OCI-LY7 (cell line): ENCODE data around the gene NTMT2. TPM values are rescaled to one million over a fixed set of nuclear protein-coding genes. Genes with fewer than 3 reads are reported as not detected.

Experiments used
- BruUV-seq: library from RNA; stranded (reverse); fragments of 400-500 nt; replicated peaks from 2 replicates; lab custom pipeline; 2021; lab: Mats Ljungman, UMichigan
- CTCF ChIA-PET: fragments of 300-600 bp; sonication (Branson Sonifier 250); formaldehyde crosslinking; loops from one replicate; lab custom pipeline; 2022; ENCODE audit warnings: antibody characterized with exemption; ENCODE audit not compliant: unreplicated experiment; lab: Charles Lee
- POLR2A ChIA-PET: fragments of 300-600 bp; sonication (Branson Sonifier 250); formaldehyde crosslinking; loops from one replicate; lab custom pipeline; 2022; ENCODE audit warnings: antibody characterized with exemption; lab: Charles Lee
- DNase-seq: peaks from one replicate; pipeline ENCODE4 v3.0.0-alpha.2; 2015; ENCODE audit warnings: low spot score
- H2AFZ ChIP-seq: fragments of 200-600 bp; sonication (generic), shearing (Covaris generic); 2 replicates; pipeline ENCODE4 v1.6.1; 2014; ENCODE audit warnings: mild to moderate bottlenecking, antibody characterized with exemption, low read length, moderate library complexity
- H3K27ac ChIP-seq: fragments of 200-600 bp; sonication (generic); 2 replicates; pipeline ENCODE4 v1.5.1; 2014; ENCODE audit warnings: mixed run types, low read depth, mild to moderate bottlenecking, moderate library complexity, low read length, inconsistent platforms; ENCODE audit not compliant: poor library complexity, severe bottlenecking
- H3K36me3 ChIP-seq: fragments of 200-600 bp; sonication (generic); 2 replicates; pipeline ENCODE4 v1.6.1; 2014; ENCODE audit warnings: mild to moderate bottlenecking, antibody characterized with exemption, low read length, moderate library complexity, mixed read lengths; ENCODE audit not compliant: insufficient read depth
- H3K4me1 ChIP-seq: fragments of 200-600 bp; sonication (generic); 2 replicates; pipeline ENCODE4 v1.5.1; 2014; ENCODE audit warnings: mild to moderate bottlenecking, low read length; ENCODE audit not compliant: insufficient read depth, poor library complexity, severe bottlenecking
- H3K4me2 ChIP-seq: fragments of 200-600 bp; sonication (generic); 2 replicates; pipeline ENCODE4 v1.6.1; 2014; ENCODE audit warnings: mild to moderate bottlenecking, low read length
- H3K4me3 ChIP-seq: fragments of 200-600 bp; sonication (generic); 2 replicates; pipeline ENCODE4 v1.5.1; 2014; ENCODE audit warnings: mild to moderate bottlenecking, low read depth, low read length; ENCODE audit not compliant: poor library complexity, severe bottlenecking
- H3K79me2 ChIP-seq: fragments of 200-600 bp; sonication (generic); 2 replicates; pipeline ENCODE4 v1.6.1; 2016; ENCODE audit warnings: low read depth, mild to moderate bottlenecking, low read length, moderate library complexity, mixed read lengths; ENCODE audit not compliant: insufficient read depth
- H3K9me2 ChIP-seq: fragments of 200-600 bp; sonication (generic); 2 replicates; pipeline ENCODE4 v1.6.1; 2016; ENCODE audit warnings: mild to moderate bottlenecking, low read length, mixed read lengths; ENCODE audit not compliant: insufficient read depth
- H3K9me3 ChIP-seq: fragments of 200-600 bp; sonication (generic); 2 replicates; pipeline ENCODE4 v1.6.1; 2014; ENCODE audit warnings: mild to moderate bottlenecking, mixed run types, low read length, mixed read lengths
- H4K20me1 ChIP-seq: fragments of 200-600 bp; sonication (generic); 2 replicates; pipeline ENCODE4 v1.6.1; 2014; ENCODE audit warnings: mild to moderate bottlenecking, antibody characterized with exemption, low read length, moderate library complexity, mixed read lengths; ENCODE audit not compliant: insufficient read depth
- EZH2phosphoT487 ChIP-seq: fragments of 200-600 bp; sonication (generic); IDR thresholded peaks from 2 replicates; pipeline ENCODE4 v1.6.1; 2018; ENCODE audit warnings: low read depth, borderline replicate concordance, mild to moderate bottlenecking, mixed run types, antibody characterized with exemption, low read length, moderate library complexity, mixed read lengths
- intact Hi-C: fragments of 100-400 bp; cut with micrococcal nuclease; formaldehyde crosslinking; loops from one replicate; pipeline ENCODE4 v1.10.0; 2022; ENCODE audit not compliant: unreplicated experiment
- total RNA-seq, 2 experiments: library from RNA; depleted of rRNA in 1 of 2; stranded (reverse); fragments of >200 nt in 1 of 2; shearing (Covaris generic) in 1 of 2; gene quantifications; 2 replicates each; pipeline ENCODE4 v1.2.3, GENCODE V29; 2014 to 2022
- TF ChIP-seq, protein P1 (sequence below): fragments of 200-600 bp; sonication (generic); conservative IDR thresholded peaks from 2 replicates; pipeline ENCODE4 v1.5.1; 2014; ENCODE audit warnings: mild to moderate bottlenecking, antibody characterized with exemption, low read length, moderate library complexity, mixed read lengths

Gene NTMT2
- total RNA-seq, 2 experiments from 2014 or later, result not detected

DNA sequence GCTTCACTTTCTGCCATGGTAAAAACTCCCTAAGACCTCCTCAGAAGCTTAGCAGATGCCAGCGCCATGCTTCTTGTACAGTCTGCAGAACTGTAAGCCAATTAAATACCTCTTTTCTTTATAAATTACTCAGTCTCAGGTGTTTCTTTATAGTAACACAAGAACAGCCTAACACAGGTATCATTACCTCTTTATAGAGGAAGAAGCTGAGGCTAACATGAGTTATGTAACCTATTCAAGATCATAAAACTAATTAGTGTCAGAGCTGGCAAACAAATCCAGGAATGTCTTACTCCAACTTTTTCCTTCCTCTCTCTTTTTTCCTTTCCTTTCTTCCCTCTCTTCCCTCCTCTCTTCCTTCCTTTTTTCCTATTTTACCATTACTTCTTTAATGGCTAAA, 9.3 kb downstream of the NTMT2 start:
- Histone ChIP-seq H3K27ac (no peak overlapping the region), H3K9me3 (no peaks in the 10 kb centered on the region), H3K79me2 (no peaks in the 10 kb centered on the region), H2AFZ (no peak overlapping the region), H3K9me2 (no peaks in the 10 kb centered on the region), H3K4me2 (no peak overlapping the region), H3K36me3 (no peaks in the 10 kb centered on the region), H3K4me3 (no peak overlapping the region), H4K20me1 (no peaks in the 10 kb centered on the region), H3K4me1 (no peaks in the 10 kb centered on the region)
- TF ChIP-seq EZH2phosphoT487, result no peak
- DNase-seq, result no peak
- ChIA-PET POLR2A (interaction anchor here (0.9 kb wide), 1 partner anchor 228 kb away, joined by 4 read pairs; no protein-coding TSS in a partner anchor), CTCF (no interaction called here)
- intact Hi-C loops, result no loop called here
- BruUV-seq, result no TSS peak

DNA sequence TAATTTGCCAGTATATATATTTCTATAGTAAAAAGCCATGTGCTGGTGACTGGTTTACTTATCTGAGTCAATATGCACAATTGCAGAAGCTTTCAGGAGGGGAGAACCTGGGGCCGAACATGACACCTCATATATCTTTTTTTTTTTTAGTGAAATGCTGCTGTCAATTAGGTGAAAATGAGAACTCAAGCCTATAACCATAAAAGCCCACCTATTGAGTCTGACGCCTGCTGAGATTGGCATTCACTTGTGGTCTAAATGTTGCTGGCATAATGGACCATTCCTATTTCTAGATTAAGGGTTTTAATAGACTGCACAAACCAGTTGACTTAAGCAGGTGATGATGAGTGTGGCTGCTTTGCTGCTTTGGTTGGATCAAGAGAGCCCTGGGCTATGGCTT, 10.8 kb downstream of the NTMT2 start:
- no peaks in the 10 kb centered on the region for H4K20me1 ChIP-seq
- H3K27ac ChIP-seq, result no peak overlapping the region
- ChIA-PET CTCF (no interaction called here), POLR2A (interaction anchor here (1.2 kb wide), 1 partner anchor 10 kb away, joined by 4 read pairs; the partner anchor contains the start of gene NTMT2)
- H3K4me3 ChIP-seq, result no peak overlapping the region
- H3K4me1 ChIP-seq, result no peaks in the 10 kb centered on the region
- H2AFZ ChIP-seq, result no peak overlapping the region
- no peaks in the 10 kb centered on the region for H3K9me2 ChIP-seq
- no peaks in the 10 kb centered on the region for H3K79me2 ChIP-seq
- intact Hi-C loops, result no loop called here
- no TSS peak for BruUV-seq
- no peaks in the 10 kb centered on the region for H3K9me3 ChIP-seq
- H3K36me3 ChIP-seq, result no peaks in the 10 kb centered on the region
- H3K4me2 ChIP-seq, result no peak overlapping the region
- TF ChIP-seq, protein P1, sequence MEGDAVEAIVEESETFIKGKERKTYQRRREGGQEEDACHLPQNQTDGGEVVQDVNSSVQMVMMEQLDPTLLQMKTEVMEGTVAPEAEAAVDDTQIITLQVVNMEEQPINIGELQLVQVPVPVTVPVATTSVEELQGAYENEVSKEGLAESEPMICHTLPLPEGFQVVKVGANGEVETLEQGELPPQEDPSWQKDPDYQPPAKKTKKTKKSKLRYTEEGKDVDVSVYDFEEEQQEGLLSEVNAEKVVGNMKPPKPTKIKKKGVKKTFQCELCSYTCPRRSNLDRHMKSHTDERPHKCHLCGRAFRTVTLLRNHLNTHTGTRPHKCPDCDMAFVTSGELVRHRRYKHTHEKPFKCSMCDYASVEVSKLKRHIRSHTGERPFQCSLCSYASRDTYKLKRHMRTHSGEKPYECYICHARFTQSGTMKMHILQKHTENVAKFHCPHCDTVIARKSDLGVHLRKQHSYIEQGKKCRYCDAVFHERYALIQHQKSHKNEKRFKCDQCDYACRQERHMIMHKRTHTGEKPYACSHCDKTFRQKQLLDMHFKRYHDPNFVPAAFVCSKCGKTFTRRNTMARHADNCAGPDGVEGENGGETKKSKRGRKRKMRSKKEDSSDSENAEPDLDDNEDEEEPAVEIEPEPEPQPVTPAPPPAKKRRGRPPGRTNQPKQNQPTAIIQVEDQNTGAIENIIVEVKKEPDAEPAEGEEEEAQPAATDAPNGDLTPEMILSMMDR, result no peak
- TF ChIP-seq EZH2phosphoT487, result no peak
- DNase-seq, result no peak

DNA sequence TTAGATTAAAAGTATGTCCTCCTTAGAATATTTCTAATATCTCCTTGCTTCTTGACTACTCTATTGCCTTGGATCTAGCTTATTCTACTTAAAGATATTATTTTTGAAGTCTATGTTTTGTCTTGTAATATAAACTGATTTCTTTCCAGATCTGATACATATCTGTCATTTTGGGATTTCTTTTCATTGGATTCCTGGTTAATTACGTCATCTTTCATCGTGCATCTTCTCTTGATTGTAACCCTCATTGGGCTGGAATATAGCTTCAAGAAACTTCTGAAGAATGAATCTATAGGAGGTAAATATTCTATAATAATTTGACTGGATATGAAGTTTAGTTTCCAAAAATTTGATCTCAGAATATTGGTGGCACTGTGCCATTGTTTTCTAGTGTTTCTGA, 12.1 kb downstream of the NTMT2 start:
- BruUV-seq, result no TSS peak
- Histone ChIP-seq H4K20me1 (no peaks in the 10 kb centered on the region), H3K79me2 (no peaks in the 10 kb centered on the region), H3K4me3 (no peak overlapping the region), H2AFZ (no peak overlapping the region), H3K4me2 (no peak overlapping the region), H3K9me2 (no peaks in the 10 kb centered on the region), H3K4me1 (no peaks in the 10 kb centered on the region), H3K9me3 (no peaks in the 10 kb centered on the region), H3K36me3 (no peaks in the 10 kb centered on the region), H3K27ac (no peak overlapping the region)
- POLR2A ChIA-PET, result interaction anchor here (0.7 to 1.2 kb wide), 3 partner anchors 11 to 265 kb away, joined by 3 to 5 read pairs (median 4); partner anchors contain the start of gene NTMT2
- no peak for TF ChIP-seq EZH2phosphoT487
- TF ChIP-seq, protein P1, result no peak
- DNase-seq, result no peak
- CTCF ChIA-PET, result no interaction called here
- intact Hi-C loops, result no loop called here
